Pancreas (tissue), 10 donors: ENCODE results near the gene BICRA. TPM values are rescaled to one million over a fixed set of nuclear protein-coding genes. Genes with fewer than 3 reads are reported as not detected.

Experiments used
- ATAC-seq, 4 donors: fragments of 200-7000 bp; cut with Tn5 transposase; one replicate each; pipeline versions ENCODE4 v1.8.0 to v1.9.1; 2020; ENCODE audit warnings: mild to moderate bottlenecking in 4 of 4, moderate library complexity in 4 of 4
- DNase-seq, 6 donors: peaks; one replicate each; pipeline ENCODE4 v3.0.0-alpha.2; 2020
- FAIRE-seq: peaks from 2 replicates; lab custom pipeline; 2012; peaks lifted over from hg19 to GRCh38; lab: Jason Lieb, UNC
- H3K27ac ChIP-seq, 4 donors: fragments of 200-600 bp; sonication (generic); 1 replicate in 3 of 4; 2 replicates in 1 of 4; pipeline versions ENCODE4 v1.5.0 to v1.8.0; 2020
- H3K27me3 ChIP-seq, 4 donors: fragments of 200-600 bp; one replicate each; pipeline ENCODE4 v1.8.0; 2021
- H3K36me3 ChIP-seq, 3 donors: fragments of 200-600 bp; sonication (generic) in 1 of 3; one replicate each; pipeline versions ENCODE4 v1.5.0 to v1.8.0; 2020 to 2021
- H3K4me1 ChIP-seq, 3 donors: fragments of 200-600 bp; one replicate each; pipeline ENCODE4 v1.8.0; 2021
- H3K4me3 ChIP-seq, 4 donors: fragments of 200-600 bp; sonication (generic) in 2 of 4; one replicate each; pipeline versions ENCODE4 v1.5.0 to v1.8.0; 2020 to 2021
- H3K9me3 ChIP-seq, 4 donors: fragments of 200-600 bp; one replicate each; pipeline ENCODE4 v1.8.0; 2021
- CTCF ChIP-seq, 4 donors: fragments of 200-600 bp; sonication (generic) in 3 of 4; IDR thresholded peaks; one replicate each; pipeline versions ENCODE4 v1.5.0 to v1.8.0; 2021; ENCODE audit warnings: antibody characterized with exemption in 4 of 4
- WGBS, 2 donors: extraction: QIAGEN DNeasy Blood & Tissue Kit; methylation state at CpG; one replicate each; pipeline ENCODE4 v1.1.7; 2013; 5-methylcytosine and 5-hydroxymethylcytosine counted together
- intact Hi-C, 3 donors: fragments of 100-400 bp; cut with DNase I; formaldehyde crosslinking; loops; one replicate each; pipeline versions ENCODE4 v1.11.1 to v1.14.2; 2022
- polyA plus RNA-seq, 2 donors: library from polyadenylated mRNA; stranded (reverse); fragments of 200-250 nt; gene quantifications; one replicate each; pipeline ENCODE4 v1.2.3, GENCODE V29; 2013
- total RNA-seq, 6 donors: library from RNA; stranded (reverse); fragmentation: NEBNext Ultra II Directional in 4 of 6; extraction: Animal tissue kit (Norgen Biotek cat#: 25700) in 4 of 6; gene quantifications; one replicate each; pipeline versions ENCODE4 v1.2.1 to v1.2.4, GENCODE V29; 2021 to 2023
- donor health status: healthy with polysubstance abuse.
- donor health status: DM: no; HTN: no; CAD: no; lungs with moderate emphysema.
- donor health status: DM: no; HTN: no; CAD: no.
- donor health status: control.
- donor health status: control.
- donor health status: Bipolar disorder and iron deficiency.
- donor health status: DM: yes; HTN: yes; CAD: no.
- donor health status: DM: no; HTN: no; CAD: no.
- donor health status: DM: no; HTN: no; CAD: no.
- donor health status: DM: yes; HTN: yes; CAD: no.

The BICRA gene
- total RNA-seq, result 10 to 100 TPM in 1 of 6 donors, 1 to 10 TPM in 5; 2.7 to 10.0 (median 5.0) TPM
- polyA plus RNA-seq, result 10 to 100 TPM in 1 of 2 donors, 1 to 10 TPM in 1; 6.9 to 10.4 TPM

GRCh38 chr19:47608969-47609905 lies at the start of gene BICRA:
BICRA (plus strand) TSS chr19:47609134; CDS start chr19:47673575, 64,441 bp downstream.
- WGBS, 2 donors, result 1% methylated on average over 46 to 77 of the region's 94 CpGs
- H3K27me3 ChIP-seq, result no peaks in the 10 kb centered on the region
- H3K36me3 ChIP-seq, result no peaks in the 10 kb centered on the region
- H3K4me3 ChIP-seq, result peak within 1 kb of the TSS; percentile 98 to 100 (median 98)
- DNase-seq (peak; percentile 76 to 94 (median 88)), ATAC-seq (peak; percentile 70 to 78 (median 74)), FAIRE-seq (no peak)
- intact Hi-C loops, result no loop called here
- H3K4me1 ChIP-seq, result peaks cover 4 to 10% (median 7%) of the 10 kb centered on the region in 3 donors
- no peaks in the 10 kb centered on the region for H3K9me3 ChIP-seq
- H3K27ac ChIP-seq, result peak within 1 kb of the TSS; percentile 81 to 91 (median 88)
- TF ChIP-seq CTCF (IDR thresholded peaks at IDR 0.05), result no peak

DNA sequence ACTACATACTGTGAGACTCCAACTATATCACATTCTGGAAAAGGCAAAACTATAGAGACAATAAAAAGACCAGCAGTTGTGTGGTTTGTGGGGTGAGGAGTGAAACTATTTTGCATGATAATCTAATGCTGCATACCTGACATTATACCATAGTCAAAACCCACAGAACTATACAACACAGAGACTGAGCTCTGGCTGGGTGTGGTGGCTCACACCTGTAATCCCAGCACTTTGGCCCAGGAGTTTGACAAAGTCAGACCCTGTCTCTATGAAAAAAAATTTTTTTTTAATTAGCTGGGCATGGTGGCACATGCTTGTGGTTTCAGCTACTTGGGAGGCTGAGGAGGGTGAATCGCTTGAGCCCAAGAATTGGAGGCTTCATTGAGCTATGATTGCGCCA lies 47.9 kb upstream of the BICRA start:
- no peak for ATAC-seq

DNA sequence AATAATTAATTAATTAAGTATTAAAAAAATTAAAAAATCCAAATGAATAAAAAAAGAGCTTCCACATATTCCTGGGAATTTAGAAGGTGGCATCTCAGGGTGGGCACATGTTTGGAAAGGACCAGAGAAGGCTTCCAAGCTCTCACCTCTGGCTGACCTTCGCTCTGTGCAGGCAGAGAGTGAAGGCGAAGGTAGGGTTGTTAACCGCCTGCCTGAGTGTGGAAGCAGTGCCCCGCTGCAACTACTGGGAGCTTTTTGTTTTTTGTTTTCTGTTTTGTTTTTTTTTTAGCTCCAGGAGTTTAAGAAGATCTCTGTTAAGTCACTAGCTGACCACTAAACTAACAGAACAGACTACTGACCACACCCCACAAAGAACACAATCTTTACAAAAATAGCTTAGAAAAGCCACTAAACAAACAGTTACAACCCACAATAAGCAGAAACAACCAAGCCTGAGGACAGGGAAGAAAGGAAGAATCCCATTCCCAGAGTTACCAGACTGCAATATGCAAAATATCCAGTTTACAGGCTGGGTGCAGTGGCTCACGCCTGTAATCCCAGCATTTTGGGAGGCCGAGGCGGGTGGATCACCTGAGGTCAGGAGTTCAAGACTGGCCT lies 47.4 kb upstream of the BICRA start:
- FAIRE-seq (no peak), ATAC-seq (no peak), DNase-seq (no peak)
- Histone ChIP-seq H3K27me3 (no peaks in the 10 kb centered on the region), H3K27ac (no peak overlapping the region), H3K4me3 (no peak overlapping the region), H3K9me3 (no peaks in the 10 kb centered on the region), H3K4me1 (peaks cover 0 to 9% (median 0%) of the 10 kb centered on the region in 3 donors), H3K36me3 (no peaks in the 10 kb centered on the region)
- 95 to 97% methylated on average over 7 of the region's 7 CpGs for WGBS, 2 donors
- intact Hi-C loops, result no loop called here
- TF ChIP-seq CTCF (IDR thresholded peaks at IDR 0.05), result no peak

More for the DNA sequence above, 47.9 kb upstream of the BICRA start:
- peaks cover 0 to 9% (median 0%) of the 10 kb centered on the region in 3 donors for H3K4me1 ChIP-seq
- no peak overlapping the region for H3K27ac ChIP-seq
- WGBS, 2 donors, result 96 to 97% methylated on average over 2 of the region's 2 CpGs
- no peak for FAIRE-seq
- no peak for TF ChIP-seq CTCF (IDR thresholded peaks at IDR 0.05)
- intact Hi-C loops, result no loop called here
- H3K27me3 ChIP-seq, result no peaks in the 10 kb centered on the region
- no peaks in the 10 kb centered on the region for H3K9me3 ChIP-seq
- H3K36me3 ChIP-seq, result no peaks in the 10 kb centered on the region
- no peak overlapping the region for H3K4me3 ChIP-seq
- no peak for DNase-seq

- no peaks in the 10 kb centered on the region for H3K9me3 ChIP-seq
- no peak overlapping the region for H3K4me3 ChIP-seq
- no peak for FAIRE-seq
- DNase-seq, result peak in 2 of 6 donors; percentile 52 to 70
- intact Hi-C loops, result no loop called here
- TF ChIP-seq CTCF (IDR thresholded peaks at IDR 0.05), result no peak
- 30 to 38% methylated on average over 3 of the region's 3 CpGs for WGBS, 2 donors
- ATAC-seq, result peak; percentile 93 to 100 (median 98)
- peak overlapping the region in 3 of 4 donors; percentile 11 to 79 (median 48) for H3K27ac ChIP-seq
- H3K4me1 ChIP-seq, result peaks cover 0 to 9% (median 0%) of the 10 kb centered on the region in 3 donors
- H3K36me3 ChIP-seq, result no peaks in the 10 kb centered on the region
- no peaks in the 10 kb centered on the region for H3K27me3 ChIP-seq
These were observed 44.9 kb upstream of the BICRA start for GRCh38 chr19:47564081-47564480.
